WTC11 (cell line): Measurements from ENCODE around the gene IDH1. TPM values are rescaled to one million over a fixed set of nuclear protein-coding genes. Genes with fewer than 3 reads are reported as not detected.
A peak's percentile ranks its signal among the peaks of the same experiment; 100 is the strongest.
"Not testable (repeated sequence)": the region's sequence is repeated elsewhere in the genome, so short reads cannot be mapped to it uniquely, and the experiment has no call there.

Experiments used
- ATAC-seq: fragments of 200-7000 bp; cut with Tn5 transposase; 2 replicates; pipeline ENCODE4 v1.10.0; 2021; ENCODE audit warnings: mild to moderate bottlenecking, moderate library complexity
- CTCF ChIA-PET: fragments of 300-600 bp; sonication (Branson Sonifier 250); formaldehyde crosslinking; loops from one replicate; lab custom pipeline; 2021; ENCODE audit warnings: antibody characterized with exemption; lab: Charles Lee
- POLR2A ChIA-PET: fragments of 350-600 bp; sonication (Branson Sonifier 250); formaldehyde crosslinking; loops from one replicate; lab custom pipeline; 2021; ENCODE audit warnings: antibody characterized with exemption; lab: Charles Lee
- DNase-seq: peaks from one replicate; pipeline ENCODE4 v3.0.0; 2021; ENCODE audit warnings: low spot score
- H3K27ac Mint-ChIP-seq: 2 replicates; pipeline ENCODE4 v1.8.0; 2021; ENCODE audit warnings: mixed read lengths
- H3K27me3 Mint-ChIP-seq: 2 replicates; pipeline ENCODE4 v1.8.0; 2021; ENCODE audit warnings: low read depth, mild to moderate bottlenecking, moderate library complexity, mixed read lengths
- H3K36me3 Mint-ChIP-seq: 2 replicates; pipeline ENCODE4 v1.8.0; 2021; ENCODE audit warnings: mixed read lengths
- H3K4me1 Mint-ChIP-seq: 2 replicates; pipeline ENCODE4 v1.8.0; 2022; ENCODE audit warnings: mixed read lengths
- H3K4me3 Mint-ChIP-seq: 2 replicates; pipeline ENCODE4 v1.8.0; 2021; ENCODE audit warnings: mild to moderate bottlenecking, moderate library complexity, mixed read lengths
- H3K9me3 Mint-ChIP-seq: 2 replicates; pipeline ENCODE4 v1.8.0; 2021; ENCODE audit warnings: mixed read lengths
- MYBL2 ChIP-seq: sonication (generic); formaldehyde crosslinking; IDR thresholded peaks from 2 replicates; pipeline ENCODE4 v1.8.1; 2023; ENCODE audit warnings: mild to moderate bottlenecking, moderate library complexity, missing genetic modification reagents
- NFE2L1 ChIP-seq: sonication (generic); formaldehyde crosslinking; IDR thresholded peaks from 2 replicates; pipeline ENCODE4 v1.8.1; 2023; ENCODE audit warnings: missing genetic modification reagents
- PRRX2 ChIP-seq: fragments of 250-450 bp; sonication (Bioruptor Pico); IDR thresholded peaks from 2 replicates; pipeline ENCODE4 v1.8.0; 2021; ENCODE audit warnings: mild to moderate bottlenecking
- RELA ChIP-seq: sonication (generic); formaldehyde crosslinking; IDR thresholded peaks from 2 replicates; pipeline ENCODE4 v1.8.1; 2022; ENCODE audit warnings: missing genetic modification reagents, mild to moderate bottlenecking, borderline replicate concordance
- RORB ChIP-seq: fragments of 250-450 bp; sonication (Bioruptor Pico); IDR thresholded peaks from 2 replicates; pipeline ENCODE4 v1.9.0; 2021; ENCODE audit warnings: mild to moderate bottlenecking
- TEAD4 ChIP-seq: sonication (generic); formaldehyde crosslinking; IDR thresholded peaks from 2 replicates; pipeline ENCODE4 v1.8.0; 2022; ENCODE audit warnings: mild to moderate bottlenecking, missing genetic modification reagents
- USF1 ChIP-seq: sonication (generic); formaldehyde crosslinking; IDR thresholded peaks from 2 replicates; pipeline ENCODE4 v1.8.0; 2022; ENCODE audit warnings: mild to moderate bottlenecking, missing genetic modification reagents
- ZNF121 ChIP-seq: sonication (generic); formaldehyde crosslinking; IDR thresholded peaks from 2 replicates; pipeline ENCODE4 v1.8.0; 2023; ENCODE audit warnings: missing genetic modification reagents
- ZNF416 ChIP-seq: fragments of 250-450 bp; sonication (Bioruptor Pico); IDR thresholded peaks from 2 replicates; pipeline ENCODE4 v1.9.0; 2021; ENCODE audit warnings: mild to moderate bottlenecking, inconsistent platforms
- total RNA-seq: library from RNA; stranded (reverse); gene quantifications from 3 replicates; pipeline ENCODE4 v1.2.3, GENCODE V29; 2021
- TF ChIP-seq, protein P1 (sequence below): sonication (generic); formaldehyde crosslinking; IDR thresholded peaks from 2 replicates; pipeline ENCODE4 v1.8.0; 2022; ENCODE audit warnings: missing genetic modification reagents
- TF ChIP-seq, protein P2 (sequence below): fragments of 250-450 bp; sonication (Bioruptor Pico); IDR thresholded peaks from 2 replicates; pipeline ENCODE4 v1.9.0; 2021; ENCODE audit warnings: mild to moderate bottlenecking

IDH1 gene
- total RNA-seq, 1 experiment from 2014 or later: 352 TPM

DNA sequence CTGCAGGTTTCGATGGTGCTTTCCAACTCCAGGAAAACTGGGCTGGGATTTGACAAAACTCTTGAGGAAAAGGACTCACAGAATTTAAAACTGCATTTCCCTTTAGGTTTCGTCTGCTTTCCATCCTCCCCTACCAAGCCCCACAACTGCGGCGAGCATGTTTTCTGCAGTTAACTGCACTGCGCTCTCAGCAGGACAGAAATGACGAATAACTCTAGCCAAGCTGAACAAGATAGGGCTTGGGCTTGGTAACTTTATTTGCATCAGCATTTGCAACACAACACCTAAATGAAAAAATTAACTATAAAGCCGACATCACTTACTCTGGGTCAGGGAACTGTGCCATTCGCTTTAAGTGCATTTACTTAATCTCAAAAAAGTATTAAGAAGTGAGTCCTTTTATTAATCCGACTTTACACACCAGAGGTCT is 10.5 kb upstream of the IDH1 start (continued):
- TF ChIP-seq MYBL2 (CRISPR knock-in tag): no peak

GRCh38 chr2:208256849-208257813 is 2.3 kb upstream of the IDH1 start:
- Mint-ChIP-seq H3K36me3 (peaks cover 19% of the 10 kb centered on the region), H3K27ac (peak overlapping the region; percentile 72), H3K4me1 (peaks cover 27% of the 10 kb centered on the region)
- H3K27me3 Mint-ChIP-seq, ATAC-seq, H3K4me3 Mint-ChIP-seq, DNase-seq, H3K9me3 Mint-ChIP-seq, POLR2A ChIA-PET: not testable (repeated sequence)
- CTCF ChIA-PET: interaction anchor here (3.9 kb wide), 1 partner anchor 10 kb away, joined by 91 read pairs; the partner anchor contains the start of gene PIKFYVE

DNA sequence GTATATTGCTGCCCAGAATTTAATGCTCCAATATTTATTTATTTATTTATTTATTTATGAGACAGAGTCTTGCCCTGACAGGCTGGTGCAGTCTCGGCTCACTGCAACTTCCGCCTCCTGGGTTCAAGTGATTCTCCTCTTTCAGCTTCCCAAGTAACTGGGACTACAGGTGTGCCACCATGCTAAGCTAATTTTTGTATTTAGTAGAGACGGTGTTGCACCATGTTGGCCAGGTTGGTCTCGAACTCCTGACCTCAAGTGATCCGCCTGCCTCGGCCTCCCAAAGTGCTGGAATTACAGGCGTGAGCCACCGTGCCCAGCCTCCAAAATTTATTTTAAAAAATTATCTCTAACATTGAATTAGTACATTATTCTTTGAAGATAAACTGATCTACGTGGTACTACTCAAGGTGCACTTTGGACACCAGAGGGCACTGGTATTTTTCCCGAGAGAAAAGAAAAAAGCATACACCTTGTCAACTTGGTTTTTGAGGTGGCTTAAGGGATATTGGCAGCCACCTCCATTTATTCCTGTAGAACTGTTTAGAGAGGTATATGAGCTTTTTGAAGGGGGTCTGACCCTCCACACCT is 1.4 kb upstream of the IDH1 start:
- Mint-ChIP-seq H3K9me3 (no peaks in the 10 kb centered on the region), H3K27ac (peak overlapping the region; percentile 72), H3K4me3 (peak overlapping the region; percentile 99), H3K4me1 (peaks cover 33% of the 10 kb centered on the region)
- no peak for DNase-seq
- POLR2A ChIA-PET: interaction anchor here (0.5 to 3.3 kb wide), 2 partner anchors 9 to 12 kb away, joined by 3 to 38 read pairs; partner anchors contain the start of gene PIKFYVE
- no peak for TF ChIP-seq USF1 (CRISPR knock-in tag)
- no peak for TF ChIP-seq RORB
- TF ChIP-seq ZNF416 (CRISPR knock-in tag): no peak
- TF ChIP-seq, protein P1, sequence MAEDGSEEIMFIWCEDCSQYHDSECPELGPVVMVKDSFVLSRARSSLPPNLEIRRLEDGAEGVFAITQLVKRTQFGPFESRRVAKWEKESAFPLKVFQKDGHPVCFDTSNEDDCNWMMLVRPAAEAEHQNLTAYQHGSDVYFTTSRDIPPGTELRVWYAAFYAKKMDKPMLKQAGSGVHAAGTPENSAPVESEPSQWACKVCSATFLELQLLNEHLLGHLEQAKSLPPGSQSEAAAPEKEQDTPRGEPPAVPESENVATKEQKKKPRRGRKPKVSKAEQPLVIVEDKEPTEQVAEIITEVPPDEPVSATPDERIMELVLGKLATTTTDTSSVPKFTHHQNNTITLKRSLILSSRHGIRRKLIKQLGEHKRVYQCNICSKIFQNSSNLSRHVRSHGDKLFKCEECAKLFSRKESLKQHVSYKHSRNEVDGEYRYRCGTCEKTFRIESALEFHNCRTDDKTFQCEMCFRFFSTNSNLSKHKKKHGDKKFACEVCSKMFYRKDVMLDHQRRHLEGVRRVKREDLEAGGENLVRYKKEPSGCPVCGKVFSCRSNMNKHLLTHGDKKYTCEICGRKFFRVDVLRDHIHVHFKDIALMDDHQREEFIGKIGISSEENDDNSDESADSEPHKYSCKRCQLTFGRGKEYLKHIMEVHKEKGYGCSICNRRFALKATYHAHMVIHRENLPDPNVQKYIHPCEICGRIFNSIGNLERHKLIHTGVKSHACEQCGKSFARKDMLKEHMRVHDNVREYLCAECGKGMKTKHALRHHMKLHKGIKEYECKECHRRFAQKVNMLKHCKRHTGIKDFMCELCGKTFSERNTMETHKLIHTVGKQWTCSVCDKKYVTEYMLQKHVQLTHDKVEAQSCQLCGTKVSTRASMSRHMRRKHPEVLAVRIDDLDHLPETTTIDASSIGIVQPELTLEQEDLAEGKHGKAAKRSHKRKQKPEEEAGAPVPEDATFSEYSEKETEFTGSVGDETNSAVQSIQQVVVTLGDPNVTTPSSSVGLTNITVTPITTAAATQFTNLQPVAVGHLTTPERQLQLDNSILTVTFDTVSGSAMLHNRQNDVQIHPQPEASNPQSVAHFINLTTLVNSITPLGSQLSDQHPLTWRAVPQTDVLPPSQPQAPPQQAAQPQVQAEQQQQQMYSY (CRISPR knock-in tag): no peak
- TF ChIP-seq RELA (CRISPR knock-in tag): no peak
- TF ChIP-seq NFE2L1 (CRISPR knock-in tag): no peak
- TF ChIP-seq, protein P2, sequence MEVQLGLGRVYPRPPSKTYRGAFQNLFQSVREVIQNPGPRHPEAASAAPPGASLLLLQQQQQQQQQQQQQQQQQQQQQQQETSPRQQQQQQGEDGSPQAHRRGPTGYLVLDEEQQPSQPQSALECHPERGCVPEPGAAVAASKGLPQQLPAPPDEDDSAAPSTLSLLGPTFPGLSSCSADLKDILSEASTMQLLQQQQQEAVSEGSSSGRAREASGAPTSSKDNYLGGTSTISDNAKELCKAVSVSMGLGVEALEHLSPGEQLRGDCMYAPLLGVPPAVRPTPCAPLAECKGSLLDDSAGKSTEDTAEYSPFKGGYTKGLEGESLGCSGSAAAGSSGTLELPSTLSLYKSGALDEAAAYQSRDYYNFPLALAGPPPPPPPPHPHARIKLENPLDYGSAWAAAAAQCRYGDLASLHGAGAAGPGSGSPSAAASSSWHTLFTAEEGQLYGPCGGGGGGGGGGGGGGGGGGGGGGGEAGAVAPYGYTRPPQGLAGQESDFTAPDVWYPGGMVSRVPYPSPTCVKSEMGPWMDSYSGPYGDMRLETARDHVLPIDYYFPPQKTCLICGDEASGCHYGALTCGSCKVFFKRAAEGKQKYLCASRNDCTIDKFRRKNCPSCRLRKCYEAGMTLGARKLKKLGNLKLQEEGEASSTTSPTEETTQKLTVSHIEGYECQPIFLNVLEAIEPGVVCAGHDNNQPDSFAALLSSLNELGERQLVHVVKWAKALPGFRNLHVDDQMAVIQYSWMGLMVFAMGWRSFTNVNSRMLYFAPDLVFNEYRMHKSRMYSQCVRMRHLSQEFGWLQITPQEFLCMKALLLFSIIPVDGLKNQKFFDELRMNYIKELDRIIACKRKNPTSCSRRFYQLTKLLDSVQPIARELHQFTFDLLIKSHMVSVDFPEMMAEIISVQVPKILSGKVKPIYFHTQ (CRISPR knock-in tag): no peak
- TF ChIP-seq PRRX2 (CRISPR knock-in tag): no peak
- TF ChIP-seq, all 79 proteins: peak for 0
- Mint-ChIP-seq H3K36me3 (peaks cover 24% of the 10 kb centered on the region), H3K27me3 (no peaks in the 10 kb centered on the region)
- CTCF ChIA-PET: interaction anchor here (2.9 to 3.9 kb wide), 3 partner anchors 11 to 154 kb away, joined by 28 to 91 read pairs (median 37); partner anchors contain the start of gene PIKFYVE
- no peak for ATAC-seq

GRCh38 chr2:208255557-208256106 is 761 bp upstream of the IDH1 start:
- TF ChIP-seq ZNF121: peak; percentile 87
- TF ChIP-seq TEAD4 (CRISPR knock-in tag): no peak
- peak overlapping the region; percentile 95 for H3K27ac Mint-ChIP-seq
- ATAC-seq: no peak
- POLR2A ChIA-PET: interaction anchor here (0.5 to 3.3 kb wide), 3 partner anchors 10 to 81 kb away, joined by 3 to 38 read pairs (median 11); partner anchors contain the start of gene PIKFYVE
- peaks cover 29% of the 10 kb centered on the region for H3K36me3 Mint-ChIP-seq
- no peak for DNase-seq
- peak overlapping the region; percentile 99 for H3K4me3 Mint-ChIP-seq
- CTCF ChIA-PET: interaction anchor here (0.7 to 3.9 kb wide), 10 partner anchors 11 to 630 kb away, joined by 3 to 91 read pairs (median 6); partner anchors contain the start of genes CRYGA, METTL21A and PIKFYVE
- peaks cover 36% of the 10 kb centered on the region for H3K4me1 Mint-ChIP-seq
- no peaks in the 10 kb centered on the region for H3K9me3 Mint-ChIP-seq
- H3K27me3 Mint-ChIP-seq: no peaks in the 10 kb centered on the region
